Duodenal mucosa (tissue), 2 donors: ENCODE data around the gene STMN1.
A peak's percentile ranks its signal among the peaks of the same experiment; 100 is the strongest.

Experiments used
- H3K27ac ChIP-seq: one replicate; pipeline ENCODE4 v1.7.0; 2013; ENCODE audit warnings: low read depth, low read length
- H3K27me3 ChIP-seq, 2 donors: one replicate each; pipeline ENCODE4 v1.7.0; 2013; ENCODE audit warnings: low read length in 2 of 2, control low read depth in 1 of 2; ENCODE audit not compliant: insufficient read depth in 2 of 2, control insufficient read depth in 1 of 2
- H3K36me3 ChIP-seq, 2 donors: one replicate each; pipeline ENCODE4 v1.7.0; 2013; ENCODE audit warnings: low read length in 2 of 2, control low read depth in 1 of 2; ENCODE audit not compliant: insufficient read depth in 2 of 2, control insufficient read depth in 1 of 2
- H3K4me1 ChIP-seq, 2 donors: one replicate each; pipeline ENCODE4 v1.7.0; 2013; ENCODE audit warnings: low read length in 2 of 2, control low read depth in 1 of 2; ENCODE audit not compliant: insufficient read depth in 2 of 2, control insufficient read depth in 1 of 2
- H3K4me3 ChIP-seq, 2 donors: one replicate each; pipeline ENCODE4 v1.7.0; 2013; ENCODE audit warnings: low read length in 2 of 2, low read depth in 1 of 2
- H3K9ac ChIP-seq, 2 donors: one replicate each; pipeline ENCODE4 v1.7.0; 2013; ENCODE audit warnings: low read length in 2 of 2, low read depth in 1 of 2
- H3K9me3 ChIP-seq, 2 donors: one replicate each; pipeline ENCODE4 v1.7.0; 2013; ENCODE audit warnings: low read length in 2 of 2, control low read depth in 1 of 2; ENCODE audit not compliant: control insufficient read depth in 1 of 2

STMN1 gene

GRCh38 chr1:25861316-25862286 is 44.6 kb downstream of the STMN1 start:
- H3K9me3 ChIP-seq: no peaks in the 10 kb centered on the region
- no peak overlapping the region for H3K9ac ChIP-seq
- no peak overlapping the region for H3K4me3 ChIP-seq
- no peak overlapping the region for H3K27ac ChIP-seq
- peaks cover 16 to 25% of the 10 kb centered on the region in 2 donors for H3K4me1 ChIP-seq
- peaks cover 6 to 20% of the 10 kb centered on the region in 2 donors for H3K36me3 ChIP-seq
- no peaks in the 10 kb centered on the region for H3K27me3 ChIP-seq

- Histone ChIP-seq H3K27me3 (no peaks in the 10 kb centered on the region), H3K9me3 (no peaks in the 10 kb centered on the region)
Observed at GRCh38 chr1:25858906-25859789, 47.1 kb downstream of the STMN1 start, which contains the start of gene AUNIP. Gene AUNIP, minus strand, starts transcription at chr1:25859457. Its CDS starts 100 bp downstream, at chr1:25859357.

GRCh38 chr1:25858494-25858893 is 47.7 kb downstream of the STMN1 start:
- Histone ChIP-seq H3K27ac (no peak overlapping the region), H3K27me3 (no peaks in the 10 kb centered on the region), H3K36me3 (peaks cover 6 to 16% of the 10 kb centered on the region in 2 donors), H3K4me3 (peak overlapping the region; percentile 72 to 89), H3K9ac (peak overlapping the region; percentile 70 to 79), H3K9me3 (no peaks in the 10 kb centered on the region), H3K4me1 (peaks cover 10 to 20% of the 10 kb centered on the region in 2 donors)

More at GRCh38 chr1:25858906-25859789, 47.1 kb downstream of the STMN1 start, which contains the start of gene AUNIP:
- Histone ChIP-seq H3K9ac (peak within 1 kb of the TSS; percentile 70 to 79), H3K4me1 (peaks cover 10 to 20% of the 10 kb centered on the region in 2 donors), H3K36me3 (peaks cover 6 to 20% of the 10 kb centered on the region in 2 donors), H3K27ac (peak within 1 kb of the TSS; percentile 80), H3K4me3 (peak within 1 kb of the TSS; percentile 72 to 89)

- Histone ChIP-seq H3K4me3 (no peak overlapping the region), H3K36me3 (no peaks in the 10 kb centered on the region), H3K4me1 (peaks cover 10 to 20% of the 10 kb centered on the region in 2 donors), H3K27ac (no peak overlapping the region), H3K9me3 (no peaks in the 10 kb centered on the region), H3K9ac (no peak overlapping the region), H3K27me3 (no peaks in the 10 kb centered on the region)
Observed at GRCh38 chr1:25856856-25857255, 49.4 kb downstream of the STMN1 start.

GRCh38 chr1:25854554-25854953 is 51.7 kb downstream of the STMN1 start:
- Histone ChIP-seq H3K4me1 (peaks cover 8 to 10% of the 10 kb centered on the region in 2 donors), H3K9me3 (no peaks in the 10 kb centered on the region), H3K9ac (no peak overlapping the region), H3K27me3 (no peaks in the 10 kb centered on the region), H3K36me3 (no peaks in the 10 kb centered on the region), H3K4me3 (no peak overlapping the region), H3K27ac (no peak overlapping the region)
